HCT116 (cell line): ENCODE data around the gene OXER1. TPM values are rescaled to one million over a fixed set of nuclear protein-coding genes. Genes with fewer than 3 reads are reported as not detected.

Experiments
- ATAC-seq: fragments of 200-7000 bp; cut with Tn5 transposase; 2 replicates; pipeline ENCODE4 v1.9.1; 2020; ENCODE audit warnings: mild to moderate bottlenecking, moderate library complexity
- BruUV-seq: library from RNA; stranded (reverse); fragments of 400-500 nt; replicated peaks from 2 replicates; lab custom pipeline; 2021; lab: Mats Ljungman, UMichigan
- CTCF ChIA-PET: fragments of 300-600 bp; sonication (Branson Sonifier 250); formaldehyde crosslinking; loops from one replicate; lab custom pipeline; 2021; ENCODE audit warnings: antibody characterized with exemption; lab: Charles Lee
- POLR2A ChIA-PET: fragments of 300-600, 350-600 bp; sonication (Branson Sonifier 250); formaldehyde crosslinking; loops from one replicate; lab custom pipeline; 2021; ENCODE audit warnings: antibody characterized with exemption; lab: Charles Lee
- RAD21 ChIA-PET, 2 experiments: fragments of 300-600 bp; sonication (Branson Sonifier 250); formaldehyde crosslinking; loops; one replicate each; lab custom pipeline; 2023; ENCODE audit warnings: low total read pairs in 2 of 2; ENCODE audit not compliant: uncharacterized antibody in 2 of 2, unreplicated experiment in 2 of 2, low non-redundant PET in 1 of 2; lab: Charles Lee
- DNase-seq: peaks from one replicate; pipeline ENCODE4 v3.0.0-alpha.2; 2010; ENCODE audit warnings: low read depth, low spot score
- H2AFZ ChIP-seq: fragments of 200-600 bp; shearing (Covaris generic), sonication (generic); 2 replicates; pipeline ENCODE4 v1.6.1; 2017; ENCODE audit warnings: low read depth, mixed run types, mixed read lengths, antibody characterized with exemption, low read length; ENCODE audit not compliant: poor library complexity, severe bottlenecking
- H3K27ac ChIP-seq: 2 replicates; pipeline ENCODE4 v1.5.1; 2012; ENCODE audit warnings: low read depth, low read length
- H3K27me3 ChIP-seq: fragments of 200-600 bp; sonication (generic); 2 replicates; pipeline ENCODE4 v1.6.1; 2016; ENCODE audit warnings: mixed run types, low read length, mixed read lengths; ENCODE audit not compliant: insufficient read depth
- H3K36me3 ChIP-seq, 2 experiments: fragments of 200-500 bp in 1 of 2; fragments of 200-600 bp in 1 of 2; sonication (Bioruptor generic) in 1 of 2; sonication (generic) in 1 of 2; 2 replicates each; pipeline versions ENCODE4 v1.5.1 to v1.6.1; 2014 to 2016; ENCODE audit warnings: low read length in 2 of 2, inconsistent platforms in 1 of 2, mixed read lengths in 1 of 2, mixed run types in 1 of 2; ENCODE audit not compliant: insufficient read depth in 2 of 2, control insufficient read depth in 1 of 2
- H3K4me1 ChIP-seq, 2 experiments: fragments of 200-600 bp in 1 of 2; sonication (generic) in 1 of 2; 2 replicates each; pipeline versions ENCODE4 v1.5.1 to v1.6.1; 2012 to 2017; ENCODE audit warnings: low read length in 2 of 2, inconsistent platforms in 1 of 2, mild to moderate bottlenecking in 1 of 2, mixed read lengths in 1 of 2, mixed run types in 1 of 2, moderate library complexity in 1 of 2; ENCODE audit not compliant: insufficient read depth in 2 of 2, control insufficient read depth in 1 of 2
- H3K4me2 ChIP-seq: fragments of 200-600 bp; sonication (generic); 2 replicates; pipeline ENCODE4 v1.6.1; 2017; ENCODE audit warnings: mixed run types, low read length, mixed read lengths
- H3K4me3 ChIP-seq, 2 experiments: fragments of 200-600 bp in 1 of 2; sonication (generic) in 1 of 2; replicated peaks in 1 of 2; 2 replicates each; pipeline ENCODE4 v1.5.1; 2011 to 2016; ENCODE audit warnings: low read length in 2 of 2, control low read depth in 1 of 2, low read depth in 1 of 2, mild to moderate bottlenecking in 1 of 2, mixed read lengths in 1 of 2, mixed run types in 1 of 2
- H3K79me2 ChIP-seq: fragments of 200-600 bp; sonication (generic); 2 replicates; pipeline ENCODE4 v1.6.1; 2017; ENCODE audit warnings: mild to moderate bottlenecking, mixed run types, low read length, moderate library complexity, mixed read lengths; ENCODE audit not compliant: insufficient read depth
- H3K9ac ChIP-seq: fragments of 200-600 bp; sonication (generic); 2 replicates; pipeline ENCODE4 v1.6.1; 2016; ENCODE audit warnings: low read length, mixed read lengths
- H3K9me2 ChIP-seq: fragments of 200-600 bp; sonication (generic), shearing (Covaris generic); 2 replicates; pipeline ENCODE4 v1.6.1; 2017; ENCODE audit warnings: mixed run types, mild to moderate bottlenecking, moderate library complexity; ENCODE audit not compliant: insufficient read depth
- H3K9me3 ChIP-seq, 2 experiments: fragments of 200-500 bp in 1 of 2; fragments of 200-600 bp in 1 of 2; sonication (Bioruptor generic) in 1 of 2; sonication (generic) in 1 of 2; 2 replicates each; pipeline ENCODE4 v1.6.1; 2014 to 2017; ENCODE audit warnings: low read length in 2 of 2, mixed read lengths in 2 of 2, inconsistent platforms in 1 of 2, low read depth in 1 of 2, mild to moderate bottlenecking in 1 of 2, mixed run types in 1 of 2, moderate library complexity in 1 of 2; ENCODE audit not compliant: control insufficient read depth in 1 of 2, insufficient read depth in 1 of 2
- H4K20me1 ChIP-seq: fragments of 200-600 bp; sonication (generic), shearing (Covaris generic); 2 replicates; pipeline ENCODE4 v1.6.1; 2017; ENCODE audit warnings: mixed run types, mild to moderate bottlenecking, moderate library complexity; ENCODE audit not compliant: insufficient read depth
- CBX3 ChIP-seq: IDR thresholded peaks from 2 replicates; pipeline ENCODE4 v1.6.1; 2012; ENCODE audit warnings: low read depth
- EGR1 ChIP-seq: IDR thresholded peaks from 2 replicates; pipeline ENCODE4 v1.6.1; 2012; ENCODE audit warnings: low read depth
- EZH2 ChIP-seq: fragments of 200-600 bp; sonication (generic); IDR thresholded peaks from 2 replicates; pipeline ENCODE4 v1.6.1; 2017; ENCODE audit warnings: antibody characterized with exemption, mixed run types
- EZH2phosphoT487 ChIP-seq: fragments of 200-600 bp; IDR thresholded peaks from 2 replicates; pipeline ENCODE4 v1.6.1; 2018; ENCODE audit warnings: antibody characterized with exemption, borderline replicate concordance
- FOSL1 ChIP-seq: IDR thresholded peaks from 2 replicates; pipeline ENCODE4 v1.6.1; 2012; ENCODE audit warnings: low read depth
- POLR2AphosphoS5 ChIP-seq: IDR thresholded peaks from 2 replicates; pipeline ENCODE4 v1.6.1; 2011; ENCODE audit warnings: mild to moderate bottlenecking, low read depth, low read length, moderate library complexity
- SP1 ChIP-seq: IDR thresholded peaks from 2 replicates; pipeline ENCODE4 v1.6.1; 2012; ENCODE audit warnings: low read depth
- TCF7L2 ChIP-seq: IDR thresholded peaks from 2 replicates; pipeline ENCODE4 v1.7.0; 2011; ENCODE audit warnings: borderline replicate concordance, inconsistent platforms; ENCODE audit not compliant: insufficient read depth, insufficient read length; ENCODE audit errors: extremely low read depth
- YY1 ChIP-seq: IDR thresholded peaks from 2 replicates; pipeline ENCODE4 v1.6.1; 2011; ENCODE audit warnings: low read length, low read depth, moderate library complexity, mild to moderate bottlenecking; ENCODE audit not compliant: insufficient replicate concordance; ENCODE audit errors: extremely low read depth
- ZNF274 ChIP-seq: fragments of 200-500 bp; sonication (Bioruptor generic); IDR thresholded peaks from 2 replicates; pipeline ENCODE4 v1.6.1; 2014; ENCODE audit warnings: mild to moderate bottlenecking, low read depth, low read length, inconsistent platforms
- intact Hi-C: fragments of 100-400 bp; cut with micrococcal nuclease; formaldehyde crosslinking; loops from 2 replicates; pipeline ENCODE4 v1.10.0; 2022
- total RNA-seq: library from RNA; stranded (reverse); gene quantifications from one replicate; pipeline ENCODE4 v1.2.1, GENCODE V29; 2021; ENCODE audit not compliant: unreplicated experiment
- TF ChIP-seq, protein P1 (sequence below): IDR thresholded peaks from 2 replicates; pipeline ENCODE4 v1.6.1; 2012; ENCODE audit warnings: low read depth
- TF ChIP-seq, protein P2 (sequence below): IDR thresholded peaks from 2 replicates; pipeline ENCODE4 v1.6.1; 2012

Gene OXER1
- total RNA-seq, 1 experiment from 2014 or later = not detected

DNA sequence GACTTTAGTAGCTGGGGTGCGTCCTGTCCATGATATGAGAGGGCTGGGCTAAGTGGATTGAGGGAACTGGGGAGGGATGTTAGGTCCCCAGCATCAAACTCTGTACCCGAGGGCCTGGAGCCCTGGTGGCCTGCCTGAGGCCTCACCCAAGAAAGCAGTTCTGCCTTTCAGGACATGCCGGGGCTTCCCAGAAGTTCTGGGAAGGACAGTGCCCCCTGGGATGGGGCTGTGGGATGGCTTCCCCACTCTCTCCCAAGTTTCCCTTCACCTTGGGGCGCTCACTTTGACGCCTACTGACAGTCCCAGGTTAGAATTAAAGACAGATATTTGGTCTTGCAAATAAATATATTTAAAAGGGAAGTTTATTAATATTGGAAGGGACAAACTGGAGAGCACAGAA, 1.8 kb downstream of the OXER1 start:
- no peak for TF ChIP-seq ZNF274
- TF ChIP-seq, protein P1, sequence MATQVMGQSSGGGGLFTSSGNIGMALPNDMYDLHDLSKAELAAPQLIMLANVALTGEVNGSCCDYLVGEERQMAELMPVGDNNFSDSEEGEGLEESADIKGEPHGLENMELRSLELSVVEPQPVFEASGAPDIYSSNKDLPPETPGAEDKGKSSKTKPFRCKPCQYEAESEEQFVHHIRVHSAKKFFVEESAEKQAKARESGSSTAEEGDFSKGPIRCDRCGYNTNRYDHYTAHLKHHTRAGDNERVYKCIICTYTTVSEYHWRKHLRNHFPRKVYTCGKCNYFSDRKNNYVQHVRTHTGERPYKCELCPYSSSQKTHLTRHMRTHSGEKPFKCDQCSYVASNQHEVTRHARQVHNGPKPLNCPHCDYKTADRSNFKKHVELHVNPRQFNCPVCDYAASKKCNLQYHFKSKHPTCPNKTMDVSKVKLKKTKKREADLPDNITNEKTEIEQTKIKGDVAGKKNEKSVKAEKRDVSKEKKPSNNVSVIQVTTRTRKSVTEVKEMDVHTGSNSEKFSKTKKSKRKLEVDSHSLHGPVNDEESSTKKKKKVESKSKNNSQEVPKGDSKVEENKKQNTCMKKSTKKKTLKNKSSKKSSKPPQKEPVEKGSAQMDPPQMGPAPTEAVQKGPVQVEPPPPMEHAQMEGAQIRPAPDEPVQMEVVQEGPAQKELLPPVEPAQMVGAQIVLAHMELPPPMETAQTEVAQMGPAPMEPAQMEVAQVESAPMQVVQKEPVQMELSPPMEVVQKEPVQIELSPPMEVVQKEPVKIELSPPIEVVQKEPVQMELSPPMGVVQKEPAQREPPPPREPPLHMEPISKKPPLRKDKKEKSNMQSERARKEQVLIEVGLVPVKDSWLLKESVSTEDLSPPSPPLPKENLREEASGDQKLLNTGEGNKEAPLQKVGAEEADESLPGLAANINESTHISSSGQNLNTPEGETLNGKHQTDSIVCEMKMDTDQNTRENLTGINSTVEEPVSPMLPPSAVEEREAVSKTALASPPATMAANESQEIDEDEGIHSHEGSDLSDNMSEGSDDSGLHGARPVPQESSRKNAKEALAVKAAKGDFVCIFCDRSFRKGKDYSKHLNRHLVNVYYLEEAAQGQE = no peak
- TF ChIP-seq FOSL1 = no peak
- H3K9me2 ChIP-seq = no peaks in the 10 kb centered on the region
- no peak overlapping the region for H3K4me3 ChIP-seq
- no peaks in the 10 kb centered on the region for H3K9me3 ChIP-seq
- H3K79me2 ChIP-seq = no peaks in the 10 kb centered on the region
- H3K27ac ChIP-seq = no peak overlapping the region
- no peak overlapping the region for H3K9ac ChIP-seq
- no peak for ATAC-seq
- ChIA-PET CTCF (no interaction called here), RAD21 (no interaction called here), POLR2A (no interaction called here)
- intact Hi-C loops = no loop called here
- no peaks in the 10 kb centered on the region for H3K36me3 ChIP-seq
- BruUV-seq = no TSS peak
- no peak overlapping the region for H3K4me2 ChIP-seq
- H3K4me1 ChIP-seq = peaks cover 0 to 6% of the 10 kb centered on the region in 2 experiments; a peak in 2 of 4 replicates
- no peaks in the 10 kb centered on the region for H3K27me3 ChIP-seq
- no peak for DNase-seq
- H4K20me1 ChIP-seq = no peaks in the 10 kb centered on the region
- no peak overlapping the region for H2AFZ ChIP-seq

DNA sequence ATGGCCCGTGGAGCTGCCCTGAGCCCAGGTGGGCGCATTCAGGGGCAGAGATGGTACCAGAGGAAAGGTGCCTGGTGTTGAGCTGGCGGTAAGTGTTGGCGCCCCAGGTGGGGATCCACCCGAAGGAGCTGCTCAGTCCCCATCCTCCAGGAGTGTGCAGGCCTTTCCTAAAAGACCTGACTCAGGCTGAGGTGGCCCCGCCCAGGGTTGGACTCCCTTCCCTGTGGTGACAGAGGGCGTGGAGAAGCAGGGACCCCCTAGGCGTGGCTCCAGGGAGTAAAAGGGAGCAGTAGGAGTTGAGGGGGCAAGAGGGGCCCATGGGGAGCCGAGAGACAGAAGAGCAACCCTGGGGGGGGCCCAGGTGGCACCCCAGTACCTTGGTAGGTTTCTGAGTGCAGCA, 2.4 kb downstream of the OXER1 start:
- H3K27me3 ChIP-seq = no peaks in the 10 kb centered on the region
- ATAC-seq (0 out of 2 replicates have a peak, but pooled peaks have one; percentile 37), DNase-seq (no peak)
- H3K36me3 ChIP-seq = no peaks in the 10 kb centered on the region
- peaks cover 0 to 6% of the 10 kb centered on the region in 2 experiments; a peak in 2 of 4 replicates for H3K4me1 ChIP-seq
- H3K9me2 ChIP-seq = no peaks in the 10 kb centered on the region
- CTCF ChIA-PET = no interaction called here
- RAD21 ChIA-PET = no interaction called here
- no peak overlapping the region for H3K4me2 ChIP-seq
- BruUV-seq = no TSS peak
- no peaks in the 10 kb centered on the region for H3K9me3 ChIP-seq
- no peaks in the 10 kb centered on the region for H3K79me2 ChIP-seq
- TF ChIP-seq EZH2phosphoT487 (no peak), POLR2AphosphoS5 (no peak), TCF7L2 (no peak), CBX3 (no peak), YY1 (no peak), EZH2 (no peak), EGR1 (no peak), ZNF274 (no peak), SP1 (no peak)
- TF ChIP-seq, protein P2, sequence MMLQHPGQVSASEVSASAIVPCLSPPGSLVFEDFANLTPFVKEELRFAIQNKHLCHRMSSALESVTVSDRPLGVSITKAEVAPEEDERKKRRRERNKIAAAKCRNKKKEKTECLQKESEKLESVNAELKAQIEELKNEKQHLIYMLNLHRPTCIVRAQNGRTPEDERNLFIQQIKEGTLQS = no peak
- no peak overlapping the region for H3K9ac ChIP-seq
- intact Hi-C loops = no loop called here
- H3K4me3 ChIP-seq = no peak overlapping the region
- H2AFZ ChIP-seq = no peak overlapping the region
- H3K27ac ChIP-seq = no peak overlapping the region
- no peaks in the 10 kb centered on the region for H4K20me1 ChIP-seq
- POLR2A ChIA-PET = no interaction called here
